22Rv1 (cell line): ENCODE data around the gene TERB2.
"Not testable (repeated sequence)": the region's sequence is repeated elsewhere in the genome, so short reads cannot be mapped to it uniquely, and the experiment has no call there.

ENCODE experiments used
- H3K27ac ChIP-seq: fragments of 450-650 bp; 2 replicates; pipeline ENCODE4 v1.5.1; 2017
- ZFX ChIP-seq: fragments of 450-650 bp; IDR thresholded peaks from 2 replicates; pipeline ENCODE4 v1.6.1; 2017; ENCODE audit warnings: antibody characterized with exemption, borderline replicate concordance
- TF ChIP-seq, protein P1 (sequence below): fragments of 450-650 bp; IDR thresholded peaks from 2 replicates; pipeline ENCODE4 v1.5.1; 2017; ENCODE audit warnings: mild to moderate bottlenecking

TERB2 gene

GRCh38 chr15:44984144-44984543, 27.7 kb downstream of the TERB2 start:
- not testable (repeated sequence) for H3K27ac ChIP-seq

GRCh38 chr15:44986346-44987055, 30.0 kb downstream of the TERB2 start:
- H3K27ac ChIP-seq = not testable (repeated sequence)

- H3K27ac ChIP-seq = not testable (repeated sequence)
Observed at GRCh38 chr15:44987711-44988110, 31.2 kb downstream of the TERB2 start.

DNA sequence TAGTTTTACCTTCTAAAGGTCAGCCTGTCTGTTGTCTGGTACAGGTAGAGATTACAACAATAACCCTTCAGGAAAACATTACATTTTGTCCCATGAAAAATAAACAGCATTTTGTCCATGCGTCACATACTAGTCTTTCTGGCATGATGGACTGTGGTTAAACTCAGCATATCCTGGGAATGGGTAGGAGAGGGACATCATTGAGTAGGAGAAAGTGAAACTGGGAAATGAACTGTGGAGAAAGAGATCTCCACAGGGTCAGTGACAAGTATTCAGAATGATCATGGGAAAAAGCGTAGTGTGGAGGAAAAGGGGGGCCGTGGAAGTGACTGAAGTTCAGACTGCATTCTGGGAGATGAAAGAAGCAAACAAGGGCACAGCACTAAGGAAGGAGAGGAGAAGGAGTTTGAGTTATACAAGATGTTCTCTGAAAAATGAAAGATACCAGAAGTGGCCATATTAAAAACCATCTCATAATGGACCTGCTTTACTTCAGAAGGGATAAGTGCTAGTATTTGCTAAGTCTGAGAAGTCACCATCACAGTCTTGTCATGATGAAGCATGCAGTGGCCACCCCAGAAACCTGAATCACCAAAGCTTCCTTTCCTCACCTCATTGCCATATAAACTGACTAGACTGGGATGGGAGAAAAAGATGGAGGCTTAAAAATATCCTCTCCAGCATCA, 31.8 kb downstream of the TERB2 start:
- not testable (repeated sequence) for H3K27ac ChIP-seq

DNA sequence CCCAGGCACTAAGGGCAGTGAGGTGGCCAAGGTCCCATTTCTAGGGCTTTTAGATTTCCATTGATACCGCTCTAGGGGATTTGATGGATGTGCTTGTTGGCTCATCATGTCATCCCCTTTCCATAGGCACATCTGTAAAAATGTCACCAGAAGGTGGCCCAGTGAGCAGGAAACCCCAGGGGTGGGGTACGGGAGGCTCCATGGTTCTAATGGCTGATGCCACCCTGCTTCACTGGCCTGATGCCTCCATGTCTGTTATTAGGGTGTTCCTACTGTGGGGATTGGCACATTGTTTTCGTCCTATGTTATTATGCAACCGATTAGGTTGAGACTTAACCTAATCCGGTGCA, 32.4 kb downstream of the TERB2 start:
- not testable (repeated sequence) for H3K27ac ChIP-seq

DNA sequence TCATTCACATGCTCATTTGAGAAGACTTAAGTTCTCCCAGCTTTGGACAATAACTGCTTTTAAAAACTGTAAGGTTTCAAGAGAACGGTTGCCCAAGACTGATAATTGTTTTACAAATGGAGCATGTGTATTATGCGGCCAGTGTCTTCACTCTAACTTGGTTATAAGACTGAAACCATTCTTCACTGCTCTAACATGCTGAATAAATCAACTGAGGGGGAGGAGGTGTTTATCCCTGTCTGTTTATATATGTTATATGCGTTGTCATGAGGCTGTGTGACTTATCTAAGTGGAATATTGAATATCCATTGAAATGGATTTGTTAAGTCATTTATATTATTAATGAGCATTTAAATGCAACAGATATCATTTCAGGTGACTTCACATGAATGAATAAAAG, 41.1 kb downstream of the TERB2 start:
- not testable (repeated sequence) for H3K27ac ChIP-seq

DNA sequence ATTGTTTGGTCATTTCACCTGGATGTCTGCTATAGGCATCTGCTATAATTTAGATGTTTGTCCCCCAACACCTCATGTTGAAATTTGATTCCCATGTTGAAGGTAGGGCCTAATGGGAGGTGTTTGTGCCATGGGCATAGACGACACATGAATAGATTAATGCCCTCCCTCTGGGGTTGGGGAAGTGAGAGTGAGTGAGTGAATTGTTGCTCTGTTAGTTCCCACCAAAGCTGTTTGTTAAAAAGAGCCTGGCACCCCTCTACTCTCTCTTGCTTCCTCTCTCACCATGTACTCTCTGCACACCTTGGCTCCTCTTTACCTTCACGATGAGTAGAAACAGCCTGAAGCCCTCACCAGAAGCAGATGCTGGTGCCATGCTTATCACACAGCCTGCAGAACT, 42.6 kb downstream of the TERB2 start:
- no peak overlapping the region for H3K27ac ChIP-seq
- TF ChIP-seq, protein P1, sequence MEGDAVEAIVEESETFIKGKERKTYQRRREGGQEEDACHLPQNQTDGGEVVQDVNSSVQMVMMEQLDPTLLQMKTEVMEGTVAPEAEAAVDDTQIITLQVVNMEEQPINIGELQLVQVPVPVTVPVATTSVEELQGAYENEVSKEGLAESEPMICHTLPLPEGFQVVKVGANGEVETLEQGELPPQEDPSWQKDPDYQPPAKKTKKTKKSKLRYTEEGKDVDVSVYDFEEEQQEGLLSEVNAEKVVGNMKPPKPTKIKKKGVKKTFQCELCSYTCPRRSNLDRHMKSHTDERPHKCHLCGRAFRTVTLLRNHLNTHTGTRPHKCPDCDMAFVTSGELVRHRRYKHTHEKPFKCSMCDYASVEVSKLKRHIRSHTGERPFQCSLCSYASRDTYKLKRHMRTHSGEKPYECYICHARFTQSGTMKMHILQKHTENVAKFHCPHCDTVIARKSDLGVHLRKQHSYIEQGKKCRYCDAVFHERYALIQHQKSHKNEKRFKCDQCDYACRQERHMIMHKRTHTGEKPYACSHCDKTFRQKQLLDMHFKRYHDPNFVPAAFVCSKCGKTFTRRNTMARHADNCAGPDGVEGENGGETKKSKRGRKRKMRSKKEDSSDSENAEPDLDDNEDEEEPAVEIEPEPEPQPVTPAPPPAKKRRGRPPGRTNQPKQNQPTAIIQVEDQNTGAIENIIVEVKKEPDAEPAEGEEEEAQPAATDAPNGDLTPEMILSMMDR = no peak
- TF ChIP-seq ZFX = no peak

GRCh38 chr15:45001180-45001579, 44.7 kb downstream of the TERB2 start:
- not testable (repeated sequence) for H3K27ac ChIP-seq

DNA sequence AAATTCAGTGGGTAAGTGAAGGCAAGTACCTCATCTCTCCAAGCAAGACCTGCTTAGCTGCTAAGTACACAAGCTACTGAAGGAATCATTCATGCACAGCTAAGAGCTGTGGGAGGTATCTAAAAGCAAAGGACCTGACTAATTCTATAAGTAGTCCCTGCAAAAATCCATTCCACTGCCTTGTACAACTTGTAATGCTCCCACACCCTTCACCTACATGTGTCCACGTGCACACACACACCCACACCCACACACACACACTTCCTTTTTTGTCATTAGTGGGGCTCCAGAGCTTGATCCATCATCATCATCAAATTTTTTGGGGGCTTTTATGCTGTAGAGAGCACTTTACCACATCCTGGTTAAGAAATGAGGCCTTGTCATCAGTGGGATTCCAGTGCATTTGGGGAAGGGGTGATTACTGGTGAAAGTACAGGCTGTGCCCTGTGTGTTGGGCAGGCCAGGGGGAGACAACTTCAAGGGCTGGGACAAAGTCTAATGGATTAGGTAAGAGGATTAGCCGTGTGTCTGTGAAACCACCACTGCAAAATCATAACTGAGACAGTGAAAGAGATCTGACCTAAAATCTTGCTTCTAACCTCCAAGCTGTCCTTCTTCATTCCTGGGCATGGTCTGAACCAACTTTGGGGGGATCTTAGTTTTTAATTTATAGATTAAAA, 47.4 kb downstream of the TERB2 start:
- not testable (repeated sequence) for H3K27ac ChIP-seq

- not testable (repeated sequence) for H3K27ac ChIP-seq
Observed at GRCh38 chr15:45004590-45005175, 48.2 kb downstream of the TERB2 start.

DNA sequence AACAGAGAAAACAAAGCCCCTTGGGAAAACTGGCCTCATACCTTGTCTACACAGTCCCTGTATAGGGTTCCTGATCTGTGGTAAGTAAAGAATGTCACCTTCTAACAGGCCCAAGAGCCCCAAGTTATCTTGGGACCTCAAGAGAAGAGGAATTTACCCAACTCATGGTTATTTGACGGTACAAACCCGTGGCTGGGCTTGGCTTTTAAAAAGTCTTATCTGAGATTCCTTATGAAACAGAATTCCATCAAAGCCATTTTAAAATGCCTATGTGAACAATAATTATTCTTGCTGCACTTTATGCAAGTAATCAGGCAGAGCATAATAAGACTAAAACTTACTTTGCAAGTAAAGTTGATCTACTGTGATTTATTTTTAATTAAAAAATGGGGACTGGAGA, 52.6 kb downstream of the TERB2 start:
- TF ChIP-seq, protein P1 = no peak
- no peak for TF ChIP-seq ZFX
- no peak overlapping the region for H3K27ac ChIP-seq

DNA sequence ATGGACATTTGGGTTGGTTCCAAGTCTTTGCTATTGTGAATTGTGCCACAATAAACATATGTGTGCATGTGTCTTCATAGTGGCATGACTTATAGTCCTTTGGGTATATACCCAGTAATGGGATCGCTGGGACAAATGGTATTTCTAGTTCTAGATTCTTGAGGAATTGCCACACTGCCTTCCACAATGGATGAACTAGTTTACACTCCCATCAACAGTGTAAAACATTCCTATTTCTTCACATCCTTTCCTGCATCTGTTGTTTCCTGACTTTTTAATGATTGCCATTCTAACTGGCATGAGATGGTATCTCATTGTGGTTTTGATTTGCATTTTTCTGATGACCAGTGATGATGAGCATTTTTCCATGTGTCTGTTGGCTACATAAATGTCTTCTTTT, 58.6 kb downstream of the TERB2 start:
- H3K27ac ChIP-seq = not testable (repeated sequence)

DNA sequence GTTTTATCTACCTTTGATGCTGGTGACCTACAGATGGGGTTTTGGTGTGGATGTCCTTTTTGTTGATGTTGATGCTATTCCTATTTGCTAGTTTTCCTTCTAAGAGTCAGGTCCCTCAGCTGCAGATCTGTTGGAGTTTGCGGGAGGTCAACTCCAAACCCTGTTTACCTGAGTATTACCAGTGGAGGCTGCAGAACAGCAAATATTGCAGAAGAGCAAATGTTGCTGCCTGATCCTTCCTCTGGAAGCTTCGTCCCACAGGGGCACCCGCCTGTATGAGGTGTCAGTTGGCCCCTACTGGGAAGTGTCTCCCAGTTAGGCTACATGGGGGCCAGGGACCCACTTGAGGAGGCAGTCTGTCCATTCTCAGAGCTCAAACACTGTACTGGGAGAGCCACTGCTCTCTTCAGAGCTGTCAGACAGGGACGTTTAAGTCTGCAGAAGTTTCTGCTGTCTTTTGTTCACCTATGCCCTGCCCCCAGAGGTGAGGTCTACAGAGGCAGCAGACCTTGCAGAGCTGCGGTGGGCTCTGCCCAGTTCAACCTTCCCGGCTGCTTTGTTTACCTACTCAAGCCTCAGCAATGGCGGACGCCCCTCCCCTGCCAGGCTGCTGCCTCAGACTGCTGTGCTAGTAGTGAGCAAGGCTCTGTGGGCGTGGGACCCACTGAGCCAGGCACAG, 63.9 kb downstream of the TERB2 start:
- H3K27ac ChIP-seq = not testable (repeated sequence)

DNA sequence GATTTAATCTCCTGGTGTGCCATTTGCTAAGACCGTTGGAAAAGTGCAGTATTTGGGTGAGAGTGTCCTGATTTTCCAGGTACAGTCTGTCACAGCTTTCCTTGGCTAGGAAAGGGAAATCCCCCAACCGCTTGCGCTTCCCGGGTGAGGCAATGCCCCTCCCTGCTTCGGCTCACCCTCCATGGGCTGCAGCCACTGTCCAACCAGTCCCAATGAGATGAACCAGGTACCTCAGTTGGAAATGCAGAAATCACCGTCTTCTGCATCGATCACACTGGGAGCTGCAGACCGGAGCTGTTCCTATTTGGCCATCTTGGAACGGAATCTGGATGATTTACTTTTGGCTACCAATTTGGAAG, 64.4 kb downstream of the TERB2 start:
- not testable (repeated sequence) for H3K27ac ChIP-seq
